BLaER1 (cell line): ENCODE data around the gene CHMP4A.

ENCODE experiments used
- H3K27ac ChIP-seq: shearing (Covaris generic); formaldehyde crosslinking; 2 replicates; pipeline ENCODE4 v1.8.1; 2022
- H3K27me3 ChIP-seq: shearing (Covaris generic); formaldehyde crosslinking; 2 replicates; pipeline ENCODE4 v1.8.1; 2022
- H3K36me3 ChIP-seq: shearing (Covaris generic); formaldehyde crosslinking; 2 replicates; pipeline ENCODE4 v1.8.1; 2022
- H3K4me1 ChIP-seq: shearing (Covaris generic); formaldehyde crosslinking; 2 replicates; pipeline ENCODE4 v1.8.1; 2022
- H3K4me2 ChIP-seq: shearing (Covaris generic); formaldehyde crosslinking; 2 replicates; pipeline ENCODE4 v1.8.1; 2022
- H3K4me3 ChIP-seq: shearing (Covaris generic); formaldehyde crosslinking; 2 replicates; pipeline ENCODE4 v1.8.1; 2022
- H3K9ac ChIP-seq: shearing (Covaris generic); formaldehyde crosslinking; 2 replicates; pipeline ENCODE4 v1.8.1; 2022
- H3K9me3 ChIP-seq: shearing (Covaris generic); formaldehyde crosslinking; 2 replicates; pipeline ENCODE4 v1.8.1; 2022
- H4K20me1 ChIP-seq: shearing (Covaris generic); formaldehyde crosslinking; 2 replicates; pipeline ENCODE4 v1.8.1; 2022
- Cebpa-rat ChIP-seq: shearing (Covaris generic); IDR thresholded peaks from 2 replicates; pipeline ENCODE4 v1.8.1; 2022

CHMP4A gene

GRCh38 chr14:24172261-24172860 is 40.9 kb downstream of the CHMP4A start:
- Histone ChIP-seq H3K27me3 (peaks cover 25% of the 10 kb centered on the region), H3K4me1 (peaks cover 24% of the 10 kb centered on the region), H3K27ac (no peak overlapping the region), H3K4me2 (peak overlapping the region; percentile 90), H3K9me3 (no peaks in the 10 kb centered on the region), H3K4me3 (peak overlapping the region; percentile 66), H4K20me1 (no peaks in the 10 kb centered on the region), H3K36me3 (peaks cover 30% of the 10 kb centered on the region), H3K9ac (0 out of 2 replicates have a peak overlapping the region, but pooled peaks have one; percentile 13)
- no peak for TF ChIP-seq Cebpa-rat

- Histone ChIP-seq H3K9ac (0 out of 2 replicates have a peak within 1 kb of the TSS, but pooled peaks have one; percentile 13), H3K4me2 (peak within 1 kb of the TSS; percentile 90), H3K36me3 (peaks cover 30% of the 10 kb centered on the region), H3K27me3 (peaks cover 25% of the 10 kb centered on the region), H3K27ac (no peak within 1 kb of the TSS), H3K9me3 (no peaks in the 10 kb centered on the region), H3K4me1 (peaks cover 24% of the 10 kb centered on the region), H3K4me3 (peak within 1 kb of the TSS; percentile 66), H4K20me1 (no peaks in the 10 kb centered on the region)
- TF ChIP-seq Cebpa-rat = no peak
Measured at GRCh38 chr14:24171422-24172260, 41.6 kb downstream of the CHMP4A start, which contains the start of gene REC8. Gene REC8 (plus strand): TSS chr14:24172080. CDS start chr14:24172553, 473 bp downstream.

GRCh38 chr14:24167469-24168114 is 45.7 kb downstream of the CHMP4A start:
- Histone ChIP-seq H3K27me3 (peaks cover 20% of the 10 kb centered on the region), H3K27ac (no peak overlapping the region), H3K36me3 (peaks cover 62% of the 10 kb centered on the region), H3K4me1 (peaks cover 27% of the 10 kb centered on the region), H3K4me3 (no peak overlapping the region), H3K9ac (no peak overlapping the region), H4K20me1 (no peaks in the 10 kb centered on the region), H3K9me3 (no peaks in the 10 kb centered on the region), H3K4me2 (no peak overlapping the region)
- TF ChIP-seq Cebpa-rat = no peak

GRCh38 chr14:24165785-24166184 is 47.5 kb downstream of the CHMP4A start:
- Histone ChIP-seq H4K20me1 (no peaks in the 10 kb centered on the region), H3K9ac (no peak overlapping the region), H3K36me3 (peaks cover 63% of the 10 kb centered on the region), H3K27ac (no peak overlapping the region), H3K27me3 (peaks cover 2% of the 10 kb centered on the region; the same call in 1 of the 2 replicates), H3K4me3 (no peak overlapping the region), H3K9me3 (no peaks in the 10 kb centered on the region), H3K4me1 (peaks cover 26% of the 10 kb centered on the region), H3K4me2 (no peak overlapping the region)
- TF ChIP-seq Cebpa-rat = no peak

- Histone ChIP-seq H3K4me3 (no peak overlapping the region), H3K36me3 (peaks cover 72% of the 10 kb centered on the region), H3K9ac (no peak overlapping the region), H4K20me1 (no peaks in the 10 kb centered on the region), H3K9me3 (no peaks in the 10 kb centered on the region), H3K4me2 (no peak overlapping the region), H3K4me1 (peaks cover 30% of the 10 kb centered on the region), H3K27me3 (no peaks in the 10 kb centered on the region), H3K27ac (no peak overlapping the region)
- no peak for TF ChIP-seq Cebpa-rat
Measured at GRCh38 chr14:24164518-24164991, 48.7 kb downstream of the CHMP4A start.

- Histone ChIP-seq H4K20me1 (no peaks in the 10 kb centered on the region), H3K9me3 (no peaks in the 10 kb centered on the region), H3K4me1 (peaks cover 30% of the 10 kb centered on the region), H3K36me3 (peaks cover 82% of the 10 kb centered on the region), H3K27ac (peak overlapping the region; percentile 73), H3K4me2 (peak overlapping the region; percentile 80), H3K27me3 (no peaks in the 10 kb centered on the region), H3K4me3 (peak overlapping the region; percentile 68; the same call in 1 of the 2 replicates), H3K9ac (peak overlapping the region; percentile 72; the same call in 1 of the 2 replicates)
- TF ChIP-seq Cebpa-rat = no peak
Measured at GRCh38 chr14:24162093-24162492, 51.2 kb downstream of the CHMP4A start.

GRCh38 chr14:24160850-24161804 is 52.2 kb downstream of the CHMP4A start, which contains the start of gene IRF9:
Gene IRF9 (plus strand): TSS chr14:24161265. CDS start chr14:24162145, 880 bp downstream.
- TF ChIP-seq Cebpa-rat = no peak

GRCh38 chr14:24160499-24160849 is 52.8 kb downstream of the CHMP4A start:
- TF ChIP-seq Cebpa-rat = no peak
- Histone ChIP-seq H3K27ac (peak overlapping the region; percentile 73), H3K9ac (peak overlapping the region; percentile 72; the same call in 1 of the 2 replicates), H3K36me3 (peaks cover 82% of the 10 kb centered on the region), H3K4me3 (no peak overlapping the region), H3K4me1 (peaks cover 30% of the 10 kb centered on the region), H3K27me3 (no peaks in the 10 kb centered on the region), H3K4me2 (peak overlapping the region; percentile 80), H4K20me1 (no peaks in the 10 kb centered on the region), H3K9me3 (no peaks in the 10 kb centered on the region)

More at GRCh38 chr14:24160850-24161804, 52.2 kb downstream of the CHMP4A start, which contains the start of gene IRF9:
- no peaks in the 10 kb centered on the region for H3K27me3 ChIP-seq
- peaks cover 30% of the 10 kb centered on the region for H3K4me1 ChIP-seq
- H3K4me2 ChIP-seq = peak within 1 kb of the TSS; percentile 80
- no peaks in the 10 kb centered on the region for H4K20me1 ChIP-seq
- peak within 1 kb of the TSS; percentile 72 for H3K9ac ChIP-seq
- H3K27ac ChIP-seq = peak within 1 kb of the TSS; percentile 73
- H3K9me3 ChIP-seq = no peaks in the 10 kb centered on the region
- H3K4me3 ChIP-seq = peak within 1 kb of the TSS; percentile 68
- H3K36me3 ChIP-seq = peaks cover 82% of the 10 kb centered on the region
